Kidney (tissue), 14 donors: ENCODE results near the gene BMS1. TPM values are rescaled to one million over a fixed set of nuclear protein-coding genes. Genes with fewer than 3 reads are reported as not detected.

Experiments
- DNase-seq, 5 donors: peaks; one replicate each; pipeline ENCODE4 v3.0.0-alpha.2; 2013 to 2020
- FAIRE-seq: peaks from 2 replicates; lab custom pipeline; 2012; peaks lifted over from hg19 to GRCh38; lab: Jason Lieb, UNC
- H3K27ac ChIP-seq, 2 donors: one replicate each; pipeline ENCODE4 v1.7.0; 2013; ENCODE audit warnings: low read depth in 2 of 2, low read length in 2 of 2, inconsistent platforms in 1 of 2
- H3K27me3 ChIP-seq: one replicate; pipeline ENCODE4 v1.7.1; 2013; ENCODE audit warnings: low read length, inconsistent platforms; ENCODE audit not compliant: control insufficient read depth, insufficient read depth
- H3K36me3 ChIP-seq, 3 donors: one replicate each; pipeline versions ENCODE4 v1.7.0 to v1.7.1; 2013; ENCODE audit warnings: low read length in 3 of 3, control low read depth in 1 of 3, inconsistent platforms in 1 of 3; ENCODE audit not compliant: insufficient read depth in 3 of 3, control insufficient read depth in 2 of 3
- H3K4me1 ChIP-seq, 3 donors: one replicate each; pipeline versions ENCODE4 v1.7.0 to v1.7.1; 2013; ENCODE audit warnings: low read length in 3 of 3, inconsistent platforms in 1 of 3, low read depth in 1 of 3; ENCODE audit not compliant: control insufficient read depth in 2 of 3, insufficient read depth in 2 of 3
- H3K4me3 ChIP-seq, 3 donors: one replicate each; pipeline versions ENCODE4 v1.7.0 to v1.8.1; 2013; ENCODE audit warnings: low read length in 3 of 3, control low read depth in 1 of 3, inconsistent platforms in 1 of 3
- H3K9ac ChIP-seq, 3 donors: one replicate each; pipeline versions ENCODE4 v1.7.0 to v1.7.1; 2013; ENCODE audit warnings: low read length in 3 of 3, control low read depth in 1 of 3, inconsistent platforms in 1 of 3
- H3K9me3 ChIP-seq, 3 donors: one replicate each; pipeline versions ENCODE4 v1.7.0 to v1.7.1; 2013; ENCODE audit warnings: low read length in 3 of 3, control low read depth in 1 of 3, inconsistent platforms in 1 of 3; ENCODE audit not compliant: control insufficient read depth in 2 of 3, insufficient read depth in 1 of 3
- CTCF ChIP-seq: IDR thresholded peaks from 3 replicates; pipeline ENCODE4 v1.5.1; 2012; ENCODE audit warnings: mild to moderate bottlenecking, moderate library complexity, borderline replicate concordance; ENCODE audit not compliant: insufficient read depth; ENCODE audit errors: extremely low read depth
- intact Hi-C: fragments of 100-400 bp; cut with DNase I; formaldehyde crosslinking; loops from one replicate; pipeline ENCODE4 v1.11.1; 2022
- polyA plus RNA-seq: library from polyadenylated mRNA; stranded (reverse); fragments of 350-450 nt; fragmentation: Illumina TruSeq; extraction: RNeasy Lipid Tissue Mini Kit (QIAGEN cat#74804); gene quantifications from one replicate; pipeline ENCODE4 v1.2.3, GENCODE V29; 2014; ENCODE audit warnings: low read depth, low replicate concordance; ENCODE audit not compliant: insufficient read depth
- total RNA-seq: library from RNA; stranded (reverse); fragmentation: NEBNext Ultra II Directional; extraction: Animal tissue kit (Norgen Biotek cat#: 25700); gene quantifications from one replicate; pipeline ENCODE4 v1.2.1, GENCODE V29; 2021
- donor health status: control.
- donor health status: control.
- donor health status: control.
- donor health status: control.
- donor health status: control.
- donor health status: DM: yes; HTN: yes; CAD: no.
- donor health status: Normal renal cell carcinoma (clear cell type).

BMS1 gene
- total and polyA plus RNA-seq, 2 donors from 2014 or later: 6.0 to 14.1 TPM

GRCh38 chr10:42864575-42864974 lies 82.0 kb downstream of the BMS1 start:
- Histone ChIP-seq H3K9ac (no peak overlapping the region), H3K36me3 (no peaks in the 10 kb centered on the region), H3K27me3 (peaks cover 13% of the 10 kb centered on the region), H3K27ac (no peak overlapping the region), H3K4me1 (peaks cover 0 to 5% (median 0%) of the 10 kb centered on the region in 3 donors), H3K9me3 (no peaks in the 10 kb centered on the region), H3K4me3 (no peak overlapping the region)
- peak in 1 of 5 donors; percentile 57 for DNase-seq
- no peak for FAIRE-seq
- intact Hi-C loops: no loop called here
- no peak for TF ChIP-seq CTCF

- Histone ChIP-seq H3K27me3 (peaks cover 13% of the 10 kb centered on the region), H3K9ac (no peak overlapping the region), H3K36me3 (no peaks in the 10 kb centered on the region), H3K4me3 (no peak overlapping the region), H3K27ac (no peak overlapping the region), H3K4me1 (peaks cover 0 to 5% (median 0%) of the 10 kb centered on the region in 3 donors), H3K9me3 (no peaks in the 10 kb centered on the region)
- intact Hi-C loops: loop anchor here (5.0 kb wide), 1 partner anchor 242 kb away; no protein-coding TSS in a partner anchor
- FAIRE-seq: no peak
- DNase-seq: peak in 1 of 5 donors; percentile 58
- TF ChIP-seq CTCF: no peak
Measured at GRCh38 chr10:42865716-42866114, 83.1 kb downstream of the BMS1 start.

- Histone ChIP-seq H3K4me1 (peaks cover 0 to 5% (median 0%) of the 10 kb centered on the region in 3 donors), H3K27ac (no peak overlapping the region), H3K9ac (no peak overlapping the region), H3K4me3 (peak overlapping the region in 2 of 3 donors; percentile 39 to 45), H3K27me3 (peaks cover 13% of the 10 kb centered on the region), H3K9me3 (no peaks in the 10 kb centered on the region), H3K36me3 (no peaks in the 10 kb centered on the region)
- intact Hi-C loops: loop anchor here (5.0 kb wide), 1 partner anchor 241 kb away; no protein-coding TSS in a partner anchor
- TF ChIP-seq CTCF: peak; percentile 75
- peak; percentile 82 to 93 (median 87) for DNase-seq
- no peak for FAIRE-seq
Measured at GRCh38 chr10:42866115-42866995, 83.8 kb downstream of the BMS1 start.
